OCI-LY7 (cell line): ENCODE results near the gene TFAP2B. TPM values are rescaled to one million over a fixed set of nuclear protein-coding genes. Genes with fewer than 3 reads are reported as not detected.

Experiments used
- BruUV-seq: library from RNA; stranded (reverse); fragments of 400-500 nt; replicated peaks from 2 replicates; lab custom pipeline; 2021; lab: Mats Ljungman, UMichigan
- CTCF ChIA-PET: fragments of 300-600 bp; sonication (Branson Sonifier 250); formaldehyde crosslinking; loops from one replicate; lab custom pipeline; 2022; ENCODE audit warnings: antibody characterized with exemption; ENCODE audit not compliant: unreplicated experiment; lab: Charles Lee
- POLR2A ChIA-PET: fragments of 300-600 bp; sonication (Branson Sonifier 250); formaldehyde crosslinking; loops from one replicate; lab custom pipeline; 2022; ENCODE audit warnings: antibody characterized with exemption; lab: Charles Lee
- DNase-seq: peaks from one replicate; pipeline ENCODE4 v3.0.0-alpha.2; 2015; ENCODE audit warnings: low spot score
- H2AFZ ChIP-seq: fragments of 200-600 bp; sonication (generic), shearing (Covaris generic); 2 replicates; pipeline ENCODE4 v1.6.1; 2014; ENCODE audit warnings: mild to moderate bottlenecking, antibody characterized with exemption, low read length, moderate library complexity
- H3K27ac ChIP-seq: fragments of 200-600 bp; sonication (generic); 2 replicates; pipeline ENCODE4 v1.5.1; 2014; ENCODE audit warnings: mixed run types, low read depth, mild to moderate bottlenecking, moderate library complexity, low read length, inconsistent platforms; ENCODE audit not compliant: poor library complexity, severe bottlenecking
- H3K36me3 ChIP-seq: fragments of 200-600 bp; sonication (generic); 2 replicates; pipeline ENCODE4 v1.6.1; 2014; ENCODE audit warnings: mild to moderate bottlenecking, antibody characterized with exemption, low read length, moderate library complexity, mixed read lengths; ENCODE audit not compliant: insufficient read depth
- H3K4me1 ChIP-seq: fragments of 200-600 bp; sonication (generic); 2 replicates; pipeline ENCODE4 v1.5.1; 2014; ENCODE audit warnings: mild to moderate bottlenecking, low read length; ENCODE audit not compliant: insufficient read depth, poor library complexity, severe bottlenecking
- H3K4me2 ChIP-seq: fragments of 200-600 bp; sonication (generic); 2 replicates; pipeline ENCODE4 v1.6.1; 2014; ENCODE audit warnings: mild to moderate bottlenecking, low read length
- H3K4me3 ChIP-seq: fragments of 200-600 bp; sonication (generic); 2 replicates; pipeline ENCODE4 v1.5.1; 2014; ENCODE audit warnings: mild to moderate bottlenecking, low read depth, low read length; ENCODE audit not compliant: poor library complexity, severe bottlenecking
- H3K79me2 ChIP-seq: fragments of 200-600 bp; sonication (generic); 2 replicates; pipeline ENCODE4 v1.6.1; 2016; ENCODE audit warnings: low read depth, mild to moderate bottlenecking, low read length, moderate library complexity, mixed read lengths; ENCODE audit not compliant: insufficient read depth
- H3K9me2 ChIP-seq: fragments of 200-600 bp; sonication (generic); 2 replicates; pipeline ENCODE4 v1.6.1; 2016; ENCODE audit warnings: mild to moderate bottlenecking, low read length, mixed read lengths; ENCODE audit not compliant: insufficient read depth
- H3K9me3 ChIP-seq: fragments of 200-600 bp; sonication (generic); 2 replicates; pipeline ENCODE4 v1.6.1; 2014; ENCODE audit warnings: mild to moderate bottlenecking, mixed run types, low read length, mixed read lengths
- H4K20me1 ChIP-seq: fragments of 200-600 bp; sonication (generic); 2 replicates; pipeline ENCODE4 v1.6.1; 2014; ENCODE audit warnings: mild to moderate bottlenecking, antibody characterized with exemption, low read length, moderate library complexity, mixed read lengths; ENCODE audit not compliant: insufficient read depth
- CTCF ChIP-seq: fragments of 200-600 bp; sonication (generic); conservative IDR thresholded peaks from 2 replicates; pipeline ENCODE4 v1.5.1; 2014; ENCODE audit warnings: mild to moderate bottlenecking, antibody characterized with exemption, low read length, moderate library complexity, mixed read lengths
- EZH2phosphoT487 ChIP-seq: fragments of 200-600 bp; sonication (generic); IDR thresholded peaks from 2 replicates; pipeline ENCODE4 v1.6.1; 2018; ENCODE audit warnings: low read depth, borderline replicate concordance, mild to moderate bottlenecking, mixed run types, antibody characterized with exemption, low read length, moderate library complexity, mixed read lengths
- intact Hi-C: fragments of 100-400 bp; cut with micrococcal nuclease; formaldehyde crosslinking; loops from one replicate; pipeline ENCODE4 v1.10.0; 2022; ENCODE audit not compliant: unreplicated experiment
- total RNA-seq, 2 experiments: library from RNA; depleted of rRNA in 1 of 2; stranded (reverse); fragments of >200 nt in 1 of 2; shearing (Covaris generic) in 1 of 2; gene quantifications; 2 replicates each; pipeline ENCODE4 v1.2.3, GENCODE V29; 2014 to 2022

Gene TFAP2B
- total RNA-seq, 2 experiments from 2014 or later, result not detected

- Histone ChIP-seq H4K20me1 (no peaks in the 10 kb centered on the region), H2AFZ (no peak overlapping the region), H3K9me3 (no peaks in the 10 kb centered on the region), H3K9me2 (no peaks in the 10 kb centered on the region), H3K4me3 (no peak overlapping the region), H3K79me2 (no peaks in the 10 kb centered on the region), H3K27ac (no peak overlapping the region), H3K4me2 (no peak overlapping the region), H3K4me1 (no peaks in the 10 kb centered on the region), H3K36me3 (no peaks in the 10 kb centered on the region)
- DNase-seq, result no peak
- TF ChIP-seq EZH2phosphoT487 (no peak), CTCF (no peak)
- intact Hi-C loops, result no loop called here
- ChIA-PET CTCF (no interaction called here), POLR2A (no interaction called here)
- BruUV-seq, result no TSS peak
Observed at GRCh38 chr6:50826037-50826761, 7.5 kb downstream of the TFAP2B start.

GRCh38 chr6:50826803-50827202, 8.1 kb downstream of the TFAP2B start:
- H3K27ac ChIP-seq, result no peak overlapping the region
- POLR2A ChIA-PET, result no interaction called here
- DNase-seq, result no peak

More at GRCh38 chr6:50826803-50827202, 8.1 kb downstream of the TFAP2B start:
- H3K9me2 ChIP-seq, result no peaks in the 10 kb centered on the region
- H3K79me2 ChIP-seq, result no peaks in the 10 kb centered on the region
- intact Hi-C loops, result no loop called here
- no TSS peak for BruUV-seq
- H2AFZ ChIP-seq, result no peak overlapping the region
- no peak overlapping the region for H3K4me3 ChIP-seq
- H3K36me3 ChIP-seq, result no peaks in the 10 kb centered on the region
- CTCF ChIA-PET, result no interaction called here
- H3K4me1 ChIP-seq, result no peaks in the 10 kb centered on the region
- no peak overlapping the region for H3K4me2 ChIP-seq
- TF ChIP-seq CTCF (no peak), EZH2phosphoT487 (no peak)
- no peaks in the 10 kb centered on the region for H3K9me3 ChIP-seq
- no peaks in the 10 kb centered on the region for H4K20me1 ChIP-seq
